ENCODE data around the gene TIMM23.
"Not testable (repeated sequence)": the region's sequence is repeated elsewhere in the genome, so short reads cannot be mapped to it uniquely, and the experiment has no call there.

TIMM23 gene

DNA sequence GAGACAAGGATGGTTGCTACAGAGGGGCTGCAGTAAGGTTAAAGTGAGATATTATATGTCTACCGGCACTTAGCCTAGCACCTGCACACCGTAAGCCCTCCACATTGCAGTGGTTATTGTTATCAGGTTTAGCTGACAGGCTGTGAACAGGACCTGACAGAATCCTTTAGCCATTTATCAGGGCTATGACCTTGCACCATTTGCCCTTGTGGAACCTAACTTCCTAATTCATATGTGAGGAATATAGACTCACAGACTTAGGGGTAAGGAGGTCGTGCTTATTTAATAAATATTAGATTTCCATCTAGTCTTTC is 48.0 kb downstream of the TIMM23 start:
- DNase-seq (ENCODE audit: low read depth in 2 of 2, low spot score in 1 of 2), result no peak

DNA sequence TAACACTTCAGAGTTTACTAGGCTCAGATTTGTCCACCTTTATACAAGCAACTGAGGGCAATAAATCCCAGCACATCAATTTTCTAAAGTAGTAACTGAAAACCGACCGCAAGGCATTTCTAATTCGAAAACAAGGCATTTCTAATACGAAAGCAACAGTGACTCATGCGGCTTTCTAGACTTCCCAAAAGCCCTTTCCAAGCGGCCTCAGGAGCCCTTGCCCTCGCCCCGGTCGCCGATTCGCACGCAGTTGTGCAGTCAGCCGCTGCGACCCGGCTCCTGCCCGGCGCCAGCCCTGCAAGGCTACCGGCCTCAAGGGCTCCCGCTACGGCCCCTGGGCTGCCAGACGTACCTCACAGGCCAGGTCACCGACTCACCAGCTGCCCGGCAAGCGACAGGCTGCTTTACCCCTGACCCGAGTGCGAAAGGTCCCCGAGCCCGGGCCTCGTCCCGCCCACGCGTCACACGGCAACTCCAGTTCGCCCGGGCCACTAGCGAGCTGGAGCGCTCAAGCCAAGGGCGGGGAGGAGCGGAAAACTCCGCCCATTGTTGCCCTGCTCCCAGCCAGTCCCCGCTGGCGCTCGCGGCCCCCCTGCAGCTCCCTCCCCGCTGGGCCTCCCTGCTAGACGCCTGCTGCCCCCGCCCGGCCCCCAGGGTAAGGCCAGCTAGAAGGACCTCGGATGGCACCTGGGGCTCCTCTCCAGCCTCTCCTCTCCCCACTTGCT is 50.9 kb downstream of the TIMM23 start:
- peak; percentile 36 to 64 for DNase-seq (ENCODE audit: low read depth in 2 of 2, low spot score in 1 of 2)

DNA sequence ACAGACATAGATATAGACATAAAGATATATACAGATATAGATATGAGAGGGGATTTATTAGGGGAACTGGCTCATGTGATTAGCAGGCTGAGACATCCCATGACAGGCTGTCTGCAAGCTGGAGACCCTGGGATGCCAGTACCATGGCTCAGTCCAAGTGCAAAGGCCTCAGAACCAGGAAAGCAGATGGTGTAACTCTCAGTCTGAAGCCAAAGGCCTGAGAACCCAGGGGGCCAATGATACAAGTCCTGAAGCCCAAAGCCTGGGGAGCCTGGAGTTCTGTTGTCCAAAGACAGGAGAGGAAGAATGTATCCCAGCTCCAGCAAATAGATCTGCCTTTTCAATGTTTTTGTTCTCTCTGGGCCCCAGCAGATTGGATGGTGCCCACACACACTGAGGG is 52.7 kb downstream of the TIMM23 start:
- DNase-seq (ENCODE audit: low read depth in 2 of 2, low spot score in 1 of 2), result no peak

DNA sequence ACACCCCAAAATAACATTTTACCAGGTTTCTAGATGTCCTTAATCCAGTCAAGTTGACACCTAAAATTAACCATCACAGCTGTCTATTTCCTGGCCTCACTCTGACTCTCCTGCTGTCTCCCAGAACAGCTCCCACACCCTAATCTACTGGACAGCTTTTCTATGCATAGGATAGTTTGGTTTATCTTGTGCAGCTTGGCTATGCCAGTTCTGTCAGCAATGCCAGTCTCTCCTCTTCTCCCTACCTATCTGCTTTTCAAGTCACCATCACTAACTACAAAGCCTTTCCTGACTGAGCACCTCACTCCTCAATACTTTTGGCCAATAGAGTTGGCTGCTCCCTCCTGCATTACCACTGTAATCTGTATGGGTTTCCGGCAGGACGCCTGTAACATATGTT is 53.1 kb downstream of the TIMM23 start:
- no peak for DNase-seq (ENCODE audit: low read depth in 2 of 2, low spot score in 1 of 2)

DNA sequence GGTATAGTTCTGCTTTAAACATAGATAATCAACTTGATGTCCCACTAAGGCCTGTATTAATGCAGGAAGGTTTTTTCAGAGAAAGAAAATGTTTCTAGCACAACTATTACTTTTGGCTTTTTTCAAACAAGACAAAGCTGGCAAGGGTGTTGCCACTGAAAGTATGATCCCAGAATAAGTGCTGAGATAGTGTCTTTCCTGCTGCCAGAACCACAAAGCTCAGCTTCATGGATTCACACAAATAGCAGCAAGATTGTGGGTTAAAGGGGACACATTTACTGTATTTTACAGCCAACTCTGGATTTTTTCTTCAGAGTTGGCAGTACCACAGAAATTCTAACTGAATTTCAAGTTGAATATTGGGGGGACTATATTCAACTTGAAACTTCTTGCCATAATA is 53.8 kb downstream of the TIMM23 start:
- no peak for DNase-seq (ENCODE audit: low read depth in 2 of 2, low spot score in 1 of 2)

DNA sequence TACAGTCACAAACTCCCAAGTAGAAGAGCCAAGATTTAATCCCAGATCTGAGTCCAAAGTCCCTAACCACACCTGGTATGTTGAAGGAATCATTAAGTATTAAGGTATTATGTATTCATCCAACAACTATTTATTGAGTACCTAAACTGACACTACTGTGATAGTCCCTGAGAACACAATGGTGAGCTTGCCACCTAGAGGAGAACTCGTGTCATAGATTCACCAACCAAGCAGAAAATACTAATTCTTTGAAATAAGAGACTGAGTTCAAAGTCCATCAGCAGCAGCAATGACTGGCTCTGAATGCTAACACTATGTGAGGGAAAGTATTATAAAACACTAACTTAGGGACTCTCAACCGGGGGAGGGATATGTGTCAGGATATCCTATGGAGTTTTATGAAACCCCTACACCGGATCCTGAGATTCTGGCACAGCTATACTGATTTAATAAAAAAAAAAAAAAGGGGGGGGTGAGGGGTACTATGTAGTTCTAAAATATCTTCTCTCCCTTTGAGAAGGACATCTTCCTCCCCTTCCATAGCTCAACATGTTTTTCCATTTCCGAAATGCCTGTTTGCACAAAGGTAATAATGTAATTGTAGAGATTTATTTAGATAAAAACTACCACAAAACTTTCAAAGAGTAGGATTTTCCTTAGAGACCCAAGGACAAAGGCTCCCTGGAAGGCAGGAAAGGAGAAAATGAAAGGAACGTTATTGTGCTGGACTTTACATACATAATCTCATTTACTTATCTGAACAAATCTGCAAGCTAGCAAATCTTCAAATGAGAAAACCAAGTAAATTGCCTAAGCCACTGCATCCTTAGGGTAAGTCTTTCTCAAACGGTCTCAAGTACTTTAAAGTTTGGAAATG is 56.5 kb downstream of the TIMM23 start:
- DNase-seq (ENCODE audit: low read depth in 2 of 2, low spot score in 1 of 2), result no peak

DNA sequence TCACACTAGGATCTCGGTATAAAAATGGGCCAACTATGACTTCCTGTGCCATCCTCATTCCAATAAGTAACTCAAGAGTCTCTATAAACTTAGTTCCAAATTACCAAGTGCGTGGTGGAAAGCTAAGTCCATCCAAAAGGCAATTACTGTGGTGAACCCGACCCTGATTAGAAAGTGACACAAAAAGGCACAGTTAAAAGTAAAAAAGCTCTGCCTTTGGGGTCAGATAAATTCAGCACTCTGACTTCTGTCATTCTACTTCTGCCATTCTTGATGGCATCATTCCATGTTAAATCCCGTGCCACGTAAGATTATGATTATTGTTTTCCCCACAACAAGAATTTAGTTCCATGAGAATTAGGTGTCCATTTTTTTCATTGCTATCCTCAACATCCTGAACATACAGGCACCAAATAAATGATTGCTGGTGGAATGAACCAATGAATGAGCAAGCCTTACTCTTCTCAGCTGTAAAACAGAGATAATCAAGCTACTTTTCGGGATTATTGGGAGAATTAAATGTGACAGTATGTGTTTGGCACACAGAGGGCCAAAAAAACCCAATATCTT is 57.3 kb downstream of the TIMM23 start:
- DNase-seq (ENCODE audit: low read depth in 2 of 2, low spot score in 1 of 2), result no peak

DNA sequence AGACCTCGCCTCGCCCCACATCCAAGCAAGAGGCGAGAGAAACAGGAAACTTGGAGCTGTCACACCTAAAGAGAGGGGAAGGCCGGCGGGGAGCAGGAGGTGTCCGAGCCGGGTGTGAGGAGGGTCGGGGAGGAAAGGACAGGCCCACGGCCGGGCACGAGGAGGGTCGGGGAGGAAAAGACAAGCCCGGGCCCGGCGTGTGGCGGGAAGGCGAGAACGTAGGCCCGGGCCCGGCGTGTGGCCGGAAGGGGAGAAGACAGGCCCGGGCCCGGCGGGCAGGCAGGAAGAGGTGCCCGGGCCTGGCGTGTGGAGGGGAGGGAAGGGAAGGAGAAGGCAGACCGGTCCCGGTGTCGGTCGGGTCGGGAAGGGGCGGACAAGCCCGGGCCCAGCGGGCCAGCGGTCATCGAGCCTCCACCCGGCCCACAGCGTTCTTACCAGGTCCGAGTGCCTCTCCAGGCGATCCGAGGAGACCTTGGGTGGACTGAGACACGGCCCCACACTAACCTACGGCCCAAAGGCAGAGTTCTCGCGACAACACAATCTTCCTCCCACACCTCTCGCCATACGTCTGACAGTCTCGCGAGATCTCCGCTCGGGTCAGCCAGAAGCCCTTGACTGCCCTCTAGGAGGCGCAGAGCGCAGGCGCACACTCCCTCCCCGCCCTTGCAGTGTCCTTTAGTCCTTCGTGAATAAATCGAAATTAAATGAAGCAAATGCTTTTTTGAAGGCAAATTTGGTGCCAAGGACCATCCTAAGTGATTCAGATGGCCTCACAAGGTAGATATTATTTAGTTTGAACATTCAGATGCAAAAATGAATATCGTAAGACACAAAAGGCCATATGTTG is 58.0 kb downstream of the TIMM23 start, which contains the start of gene NCOA4:
Gene NCOA4 (minus strand): TSS at position 533 of the 847 bp plus-strand sequence. CDS start 13,943 bp downstream, outside the sequence.
- peak; percentile 90 to 95 for DNase-seq (ENCODE audit: low read depth in 2 of 2, low spot score in 1 of 2)

DNA sequence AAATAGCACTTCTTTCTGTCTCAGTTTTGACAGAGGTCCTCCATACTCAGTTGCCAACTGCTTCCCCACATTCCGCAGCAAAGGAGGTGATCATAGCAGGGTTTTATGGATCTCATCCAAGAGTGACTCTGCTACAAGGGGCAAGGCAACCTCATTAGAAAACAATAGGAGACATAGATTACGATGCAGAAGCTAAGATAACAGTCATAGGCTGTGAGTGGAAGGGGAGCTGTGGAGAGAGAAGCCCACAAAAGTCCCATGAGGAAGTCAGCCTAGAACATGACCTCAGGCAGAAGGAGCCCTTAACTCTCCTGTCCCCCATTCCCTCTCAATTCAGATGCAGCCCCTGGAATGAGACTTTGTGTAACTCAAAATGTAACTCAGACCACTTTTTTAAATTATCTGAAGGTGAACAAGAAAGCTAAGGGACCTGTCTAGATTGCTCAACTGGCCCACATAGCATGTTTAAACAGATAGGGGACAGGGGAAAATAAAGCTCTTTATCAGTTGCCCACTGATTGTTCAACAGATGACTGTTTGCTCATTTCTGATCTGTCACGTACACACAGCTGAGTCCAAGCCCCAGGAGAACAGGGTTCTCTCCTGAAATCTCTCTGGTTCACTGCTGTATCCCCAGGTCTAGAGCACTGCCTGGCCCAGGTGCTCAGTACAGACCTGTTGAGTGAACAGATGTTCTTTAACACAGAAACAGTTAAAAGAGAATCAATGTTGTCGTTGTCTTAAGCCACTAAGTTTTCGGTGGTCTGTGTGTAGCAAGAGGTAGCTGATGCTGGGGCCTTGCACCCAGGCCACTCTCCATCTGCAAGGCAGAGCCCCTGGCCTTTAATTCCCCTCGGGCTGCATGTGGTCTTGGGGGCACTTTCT is 59.6 kb downstream of the TIMM23 start:
- no peak for DNase-seq (ENCODE audit: low read depth in 2 of 2, low spot score in 1 of 2)

DNA sequence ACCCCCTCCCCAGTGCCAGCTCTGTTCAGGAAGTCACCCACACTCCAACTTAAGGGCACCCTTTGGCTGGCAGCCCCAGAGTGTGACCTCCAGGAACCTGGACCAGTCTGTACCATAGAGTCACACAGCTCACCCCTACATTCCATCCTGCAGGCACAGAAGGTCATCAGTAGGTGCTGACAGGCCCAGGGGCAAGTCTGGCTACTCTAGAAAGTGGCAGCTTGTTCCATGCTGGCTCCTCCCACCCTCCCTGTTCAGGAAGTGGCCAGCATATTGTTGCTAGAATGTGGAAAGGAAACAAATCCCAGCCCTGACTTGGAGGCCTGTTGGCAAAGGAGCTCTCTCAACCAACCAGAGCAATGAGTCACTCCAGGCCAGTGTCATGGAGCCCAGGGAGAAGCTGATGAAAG is 61.3 kb downstream of the TIMM23 start:
- DNase-seq (ENCODE audit: low read depth in 2 of 2, low spot score in 1 of 2), result no peak

DNA sequence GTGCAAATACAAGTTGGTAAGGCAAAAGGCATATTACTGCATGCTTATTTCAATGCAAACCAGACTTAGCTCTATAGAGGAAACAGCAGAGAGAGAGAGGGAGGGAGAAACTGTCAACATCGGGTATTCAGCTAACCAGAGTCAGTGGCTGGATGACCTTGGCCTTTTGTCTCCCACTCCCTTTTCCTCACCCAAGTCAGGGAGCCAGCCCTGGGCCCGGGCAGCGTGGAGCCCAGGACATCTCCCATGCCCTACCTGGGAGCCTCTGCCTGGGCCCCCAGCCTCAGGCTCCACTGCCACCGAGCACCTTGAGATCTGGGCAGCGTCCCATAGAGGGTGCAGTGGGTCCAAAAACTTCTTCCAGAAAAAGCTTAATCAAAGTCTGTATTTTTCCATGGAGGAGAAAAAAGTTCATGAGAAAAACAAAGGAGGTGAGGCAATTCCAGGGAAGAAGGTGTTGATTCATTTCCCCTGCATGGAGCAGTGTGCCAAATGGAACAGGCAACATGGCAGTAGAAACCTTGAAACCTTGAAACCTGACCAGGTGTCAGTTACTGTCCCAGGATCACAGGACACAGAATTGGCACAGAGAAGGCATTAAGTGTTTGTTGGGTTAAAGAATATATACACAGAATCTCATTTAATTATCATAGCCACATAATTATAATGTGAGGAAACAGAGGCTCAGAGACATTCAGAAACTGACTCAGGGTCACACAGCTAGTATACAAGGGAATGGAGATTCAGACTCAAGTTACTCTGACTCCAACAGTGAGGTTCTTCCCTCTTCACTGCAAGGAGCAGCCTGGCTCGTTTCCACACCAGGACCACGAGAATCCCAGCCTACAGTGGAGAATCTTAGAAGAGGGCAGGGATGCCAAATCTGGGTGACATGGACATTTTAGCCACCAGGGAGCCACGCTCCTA is 63.9 kb downstream of the TIMM23 start:
- no peak for DNase-seq (ENCODE audit: low read depth in 2 of 2, low spot score in 1 of 2)

DNA sequence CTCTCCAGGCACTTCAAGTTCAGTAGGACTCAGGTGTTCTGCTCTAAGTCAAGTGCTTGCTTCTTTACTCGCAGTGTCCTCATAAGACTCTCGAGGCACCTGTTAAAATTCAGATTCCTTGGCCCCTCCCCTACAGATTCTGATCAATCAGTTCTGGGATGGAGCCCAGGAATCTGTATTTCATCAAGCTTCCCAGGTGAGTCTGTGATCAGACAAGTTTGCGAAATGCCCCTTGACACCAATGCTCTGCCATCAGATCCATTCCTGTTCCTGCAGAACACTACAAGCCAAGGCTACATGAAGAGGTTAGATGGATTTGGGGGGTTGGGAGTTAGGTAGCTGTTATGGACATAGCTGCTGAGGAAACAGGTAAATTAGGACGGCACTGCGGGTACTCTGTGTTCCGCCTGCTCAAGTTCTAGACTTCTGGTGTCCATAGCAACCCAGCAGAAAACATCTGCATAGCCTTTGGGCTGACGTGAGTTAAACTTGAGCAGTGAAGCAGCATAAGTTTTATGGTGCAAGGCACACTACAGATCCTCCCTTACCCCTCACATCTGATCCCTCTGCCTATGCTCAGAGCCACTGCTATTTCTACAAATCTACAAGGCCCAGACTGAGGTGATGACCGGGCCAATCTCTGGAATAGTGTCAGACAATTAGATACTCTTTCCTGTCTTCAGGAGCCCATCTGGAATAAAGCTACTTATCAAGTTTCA is 65.0 kb downstream of the TIMM23 start:
- DNase-seq (ENCODE audit: low read depth in 2 of 2, low spot score in 1 of 2), result no peak

DNA sequence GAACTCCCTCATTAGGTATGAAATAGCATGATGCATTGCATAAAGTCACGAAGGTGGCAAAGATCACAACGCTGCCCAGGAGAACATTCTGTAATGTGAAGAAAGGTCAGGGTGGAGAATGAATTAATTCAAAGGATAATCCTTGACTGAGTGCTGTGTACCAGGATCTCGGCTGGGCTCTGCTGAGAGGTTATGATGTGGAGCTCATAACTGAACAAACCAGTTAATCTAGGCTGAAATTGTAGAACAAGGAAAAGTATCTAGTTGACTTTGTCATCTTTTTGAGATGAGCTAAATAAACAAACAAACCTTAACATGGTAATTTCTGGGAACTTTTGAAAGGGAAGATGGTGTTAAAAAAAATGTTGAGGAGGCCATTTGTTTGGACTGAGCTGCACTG is 67.7 kb downstream of the TIMM23 start:
- DNase-seq (ENCODE audit: low read depth in 2 of 2, low spot score in 1 of 2), result no peak

DNA sequence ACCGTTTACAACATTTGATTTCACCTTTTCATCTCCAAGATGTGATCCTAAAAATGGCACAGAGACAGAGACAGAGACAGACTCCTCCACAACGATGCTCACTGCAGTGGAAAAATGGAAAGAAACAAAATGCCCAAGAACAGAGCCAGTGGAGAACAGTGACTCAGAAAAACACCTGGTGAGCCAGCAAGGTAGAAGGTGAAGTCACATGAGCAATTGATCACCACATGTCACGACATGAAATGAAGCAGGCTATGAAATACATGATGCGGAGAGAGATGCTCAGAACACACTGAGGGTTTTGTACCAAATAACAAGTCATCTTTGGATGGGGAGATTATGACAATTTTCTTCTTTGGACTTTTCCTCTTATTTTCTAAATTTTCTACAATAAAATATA is 70.2 kb downstream of the TIMM23 start:
- no peak for DNase-seq (ENCODE audit: low read depth in 2 of 2, low spot score in 1 of 2)

DNA sequence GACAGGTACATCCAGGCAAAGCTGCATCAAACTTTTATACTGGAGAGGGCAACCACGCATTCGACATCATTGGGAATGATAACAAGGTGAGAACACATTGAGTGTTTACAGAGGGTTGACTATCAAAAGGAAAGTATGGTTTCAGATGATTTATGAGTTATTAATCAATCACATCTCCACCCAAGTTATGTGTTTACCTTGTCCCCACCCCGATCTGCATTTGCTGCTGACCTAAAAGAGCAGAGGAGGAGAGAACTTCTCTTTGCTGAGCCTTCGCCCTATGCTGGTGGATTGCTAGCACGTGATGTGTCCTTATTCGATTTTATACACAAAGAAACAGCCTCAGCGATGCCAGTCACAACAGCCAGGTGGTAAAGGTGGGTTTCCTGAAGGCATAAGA is 74.0 kb downstream of the TIMM23 start, which contains the start of gene MSMB:
Gene MSMB (minus strand): TSS at position 9 of the 400 bp plus-strand sequence. CDS start 32 bp downstream, outside the sequence.
- no peak for DNase-seq (ENCODE audit: low read depth in 2 of 2, low spot score in 1 of 2)

DNA sequence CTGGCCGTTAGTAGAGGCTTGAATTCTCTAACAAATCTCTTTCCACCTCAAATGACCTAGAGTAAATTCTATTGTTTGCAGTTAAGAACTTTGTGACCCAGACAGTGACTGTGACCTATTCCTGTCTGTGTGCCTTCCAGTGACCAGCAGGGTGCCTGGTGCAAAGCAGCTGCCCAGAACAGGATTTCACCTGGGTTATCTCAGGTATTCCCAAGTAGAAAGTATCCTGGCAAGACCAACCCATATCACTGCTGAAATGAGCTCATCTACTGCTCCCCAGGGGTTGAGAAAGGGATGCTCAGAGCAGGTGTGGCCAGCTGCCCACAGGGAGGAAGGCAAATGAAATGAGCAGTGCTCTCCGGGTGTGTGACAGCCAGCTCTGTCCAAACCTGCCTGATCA is 75.9 kb downstream of the TIMM23 start:
- no peak for DNase-seq (ENCODE audit: low read depth in 2 of 2, low spot score in 1 of 2)

DNA sequence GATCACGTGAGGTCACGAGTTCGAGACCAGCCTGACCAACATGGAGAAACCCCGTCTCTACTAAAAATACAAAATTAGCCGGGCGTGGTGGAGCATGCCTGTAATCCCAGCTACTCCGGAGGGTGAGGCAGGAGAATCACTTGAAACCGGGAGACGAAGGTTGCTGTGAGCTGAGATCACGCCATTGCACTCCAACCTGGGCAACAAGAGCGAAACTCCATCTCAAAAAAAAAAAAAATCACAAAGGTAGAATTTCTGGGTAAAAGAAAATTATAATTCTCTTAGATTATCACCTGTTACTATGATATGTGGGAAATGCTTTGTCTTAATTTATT is 77.2 kb downstream of the TIMM23 start:
- DNase-seq (ENCODE audit: low read depth in 2 of 2, low spot score in 1 of 2), result not testable (repeated sequence)

DNA sequence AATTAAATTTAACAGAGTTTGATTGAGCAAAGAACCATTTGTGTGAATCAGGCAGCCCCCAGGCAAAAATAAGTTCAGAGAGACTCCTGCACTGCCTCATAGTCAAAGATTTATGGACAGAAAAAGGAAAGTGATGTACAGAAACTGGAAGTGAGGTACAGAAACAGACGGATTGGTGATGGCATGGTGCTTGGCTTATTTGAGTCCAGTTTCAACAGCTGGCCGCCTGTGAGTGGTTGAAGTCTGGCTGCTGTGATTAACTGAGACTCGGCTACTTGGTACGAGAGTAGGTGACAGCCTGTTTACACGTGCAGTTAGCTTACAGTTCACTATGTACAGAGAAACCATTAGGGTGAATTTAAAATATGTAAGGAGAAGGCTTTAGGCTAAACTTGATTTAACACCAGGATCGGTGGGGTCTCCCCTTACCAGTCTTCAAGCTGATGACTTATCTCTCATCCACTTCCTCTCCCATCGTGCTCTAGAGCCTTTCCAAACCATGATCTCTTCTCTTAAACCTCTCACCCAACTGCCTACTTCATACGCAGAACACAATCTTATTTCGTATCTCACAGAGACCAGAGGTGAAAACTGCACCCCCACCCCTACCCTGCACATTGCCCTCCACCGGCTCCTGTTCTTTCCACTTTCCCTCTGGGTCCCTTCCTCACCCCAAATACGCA is 78.8 kb downstream of the TIMM23 start:
- DNase-seq (ENCODE audit: low read depth in 2 of 2, low spot score in 1 of 2), result no peak
